ENCODE measurements around the gene MFN2. TPM values are rescaled to one million over a fixed set of nuclear protein-coding genes. Genes with fewer than 3 reads are reported as not detected.

The MFN2 gene
- total RNA-seq, 3 donors from 2014 or later = 103 to 131 (median 110) TPM

DNA sequence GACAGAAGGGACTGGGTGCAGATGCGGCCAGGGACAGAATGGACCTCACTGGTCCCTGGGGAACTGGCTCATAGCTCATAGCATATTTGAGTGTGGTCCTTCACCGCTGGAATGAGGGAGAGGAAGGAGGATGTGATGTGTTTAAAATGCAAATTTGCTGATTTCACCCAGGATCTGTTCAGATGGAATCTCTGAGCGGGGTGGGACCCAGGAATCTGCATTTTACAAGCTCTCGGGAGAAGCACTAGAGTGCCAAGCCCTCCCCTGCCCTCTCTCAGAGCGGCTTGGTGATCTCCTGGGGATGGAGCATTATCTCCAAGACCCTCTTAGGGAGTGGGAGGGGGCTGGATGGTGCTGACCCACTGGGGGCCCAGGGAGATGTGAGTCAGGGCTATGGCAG lies 22.8 kb upstream of the MFN2 start:
- H3K36me3 ChIP-seq (ENCODE audit: low read depth) = no peaks in the 10 kb centered on the region
- H3K4me3 ChIP-seq = no peak overlapping the region
- TF ChIP-seq, protein P1, sequence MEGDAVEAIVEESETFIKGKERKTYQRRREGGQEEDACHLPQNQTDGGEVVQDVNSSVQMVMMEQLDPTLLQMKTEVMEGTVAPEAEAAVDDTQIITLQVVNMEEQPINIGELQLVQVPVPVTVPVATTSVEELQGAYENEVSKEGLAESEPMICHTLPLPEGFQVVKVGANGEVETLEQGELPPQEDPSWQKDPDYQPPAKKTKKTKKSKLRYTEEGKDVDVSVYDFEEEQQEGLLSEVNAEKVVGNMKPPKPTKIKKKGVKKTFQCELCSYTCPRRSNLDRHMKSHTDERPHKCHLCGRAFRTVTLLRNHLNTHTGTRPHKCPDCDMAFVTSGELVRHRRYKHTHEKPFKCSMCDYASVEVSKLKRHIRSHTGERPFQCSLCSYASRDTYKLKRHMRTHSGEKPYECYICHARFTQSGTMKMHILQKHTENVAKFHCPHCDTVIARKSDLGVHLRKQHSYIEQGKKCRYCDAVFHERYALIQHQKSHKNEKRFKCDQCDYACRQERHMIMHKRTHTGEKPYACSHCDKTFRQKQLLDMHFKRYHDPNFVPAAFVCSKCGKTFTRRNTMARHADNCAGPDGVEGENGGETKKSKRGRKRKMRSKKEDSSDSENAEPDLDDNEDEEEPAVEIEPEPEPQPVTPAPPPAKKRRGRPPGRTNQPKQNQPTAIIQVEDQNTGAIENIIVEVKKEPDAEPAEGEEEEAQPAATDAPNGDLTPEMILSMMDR (IDR thresholded peaks at IDR 0.05) = no peak
- no peaks in the 10 kb centered on the region for H3K9me3 ChIP-seq
- peaks cover 15% of the 10 kb centered on the region for H3K4me1 ChIP-seq (ENCODE audit: low read depth)
- ATAC-seq = no peak
- DNase-seq = no peak
- intact Hi-C loops (cut with DNase I, micrococcal nuclease) = no loop called here

DNA sequence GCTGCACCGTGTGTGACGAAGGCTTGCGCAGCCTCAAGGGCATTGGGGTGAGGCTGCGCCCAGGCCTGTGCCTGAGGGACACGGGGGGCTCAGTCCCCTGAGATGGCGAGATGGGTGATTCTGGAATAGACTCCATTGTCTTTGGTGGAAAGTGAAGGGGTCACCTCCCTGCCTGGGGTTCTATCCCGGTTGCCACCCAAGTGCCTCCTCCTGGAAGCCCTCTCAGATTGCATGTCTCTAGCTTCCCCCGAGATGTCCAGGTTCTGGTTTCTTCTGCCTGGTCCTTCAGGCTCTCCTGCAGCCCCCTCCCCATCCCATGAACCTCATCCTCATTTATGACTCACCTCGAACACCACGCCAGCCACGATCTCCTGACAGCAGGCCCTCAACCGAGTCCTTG lies 22.3 kb upstream of the MFN2 start:
- Histone ChIP-seq H3K9me3 (no peaks in the 10 kb centered on the region), H3K4me3 (no peak overlapping the region), H3K4me1 (ENCODE audit: low read depth) (peaks cover 15% of the 10 kb centered on the region), H3K36me3 (ENCODE audit: low read depth) (no peaks in the 10 kb centered on the region)
- DNase-seq = no peak
- intact Hi-C loops (cut with DNase I, micrococcal nuclease) = no loop called here
- TF ChIP-seq, protein P1 (IDR thresholded peaks at IDR 0.05) = no peak
- no peak for ATAC-seq

DNA sequence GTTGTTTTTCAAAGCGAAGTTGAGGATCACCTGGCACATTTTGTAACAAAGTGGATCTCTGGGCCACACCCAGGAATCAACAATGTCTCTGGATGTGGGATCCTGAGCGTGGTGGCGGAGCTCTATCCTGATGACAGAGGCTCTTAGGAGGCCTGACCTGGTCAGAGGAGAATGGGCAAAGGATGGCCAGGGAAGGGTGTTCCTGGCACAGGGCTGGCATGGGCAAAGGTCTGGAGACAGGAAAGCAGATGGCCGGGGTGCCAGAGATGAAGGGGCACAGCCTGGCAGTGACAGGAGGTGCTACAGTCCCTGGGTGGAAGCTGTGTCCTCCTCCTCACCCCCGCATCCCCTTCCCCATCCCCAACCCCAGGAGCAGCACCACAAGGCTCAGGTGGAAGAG lies 20.0 kb upstream of the MFN2 start:
- Histone ChIP-seq H3K9me3 (no peaks in the 10 kb centered on the region), H3K36me3 (ENCODE audit: low read depth) (no peaks in the 10 kb centered on the region), H3K4me1 (ENCODE audit: low read depth) (peaks cover 15% of the 10 kb centered on the region), H3K4me3 (no peak overlapping the region)
- TF ChIP-seq, protein P1 (IDR thresholded peaks at IDR 0.05) = no peak
- no peak for DNase-seq
- intact Hi-C loops (cut with DNase I, micrococcal nuclease) = no loop called here
- ATAC-seq = no peak

DNA sequence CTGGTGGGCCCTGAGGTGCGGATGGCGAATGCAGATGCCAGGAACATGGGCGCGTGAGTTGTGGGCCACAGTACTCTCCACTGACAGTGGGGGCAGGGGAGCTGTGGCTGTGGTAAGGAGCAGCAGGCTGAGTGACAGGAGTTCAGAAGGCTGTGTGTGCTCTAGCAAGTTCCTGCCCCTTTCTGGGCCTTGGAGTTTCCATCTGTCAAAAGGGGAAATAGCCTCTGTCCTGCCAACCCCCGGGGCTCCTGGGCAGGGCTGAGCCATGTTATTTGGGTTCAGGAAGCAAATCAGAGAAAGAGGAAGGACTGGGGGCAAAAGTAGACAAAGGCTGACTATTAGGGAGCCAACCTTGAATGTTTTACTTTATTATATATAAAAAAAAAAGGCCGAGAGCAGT lies 19.5 kb upstream of the MFN2 start:
- intact Hi-C loops (cut with DNase I, micrococcal nuclease) = no loop called here
- TF ChIP-seq, protein P1 (IDR thresholded peaks at IDR 0.05) = no peak
- Histone ChIP-seq H3K9me3 (no peaks in the 10 kb centered on the region), H3K4me3 (no peak overlapping the region), H3K36me3 (ENCODE audit: low read depth) (no peaks in the 10 kb centered on the region), H3K4me1 (ENCODE audit: low read depth) (peaks cover 15% of the 10 kb centered on the region)
- ATAC-seq (peak; percentile 47), DNase-seq (no peak)

DNA sequence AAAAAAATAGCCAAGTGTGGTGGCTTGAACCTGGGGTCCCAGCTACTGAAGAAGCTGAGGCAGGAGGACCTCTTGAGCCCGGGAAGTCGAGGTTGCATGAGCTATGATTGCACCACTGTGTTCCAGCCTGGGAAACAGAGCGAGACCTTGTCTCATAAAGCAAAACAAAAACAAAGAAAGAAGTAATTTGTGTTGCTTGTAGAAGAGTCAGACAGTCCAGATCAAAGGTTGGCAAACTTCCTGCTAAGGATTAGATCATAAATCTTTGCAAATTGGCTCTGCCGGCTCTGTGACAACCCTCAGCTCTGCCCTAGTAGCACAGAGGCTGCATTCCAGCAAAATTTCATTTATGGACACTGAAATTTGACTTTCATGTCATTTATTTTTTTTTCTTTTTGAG lies 19.0 kb upstream of the MFN2 start:
- ATAC-seq = peak; percentile 88
- Histone ChIP-seq H3K4me3 (no peak overlapping the region), H3K4me1 (ENCODE audit: low read depth) (peaks cover 15% of the 10 kb centered on the region), H3K36me3 (ENCODE audit: low read depth) (no peaks in the 10 kb centered on the region), H3K9me3 (no peaks in the 10 kb centered on the region)
- DNase-seq = peak in 1 of 3 donors; percentile 49
- TF ChIP-seq, protein P1 (IDR thresholded peaks at IDR 0.05) = no peak
- intact Hi-C loops (cut with DNase I, micrococcal nuclease) = no loop called here

DNA sequence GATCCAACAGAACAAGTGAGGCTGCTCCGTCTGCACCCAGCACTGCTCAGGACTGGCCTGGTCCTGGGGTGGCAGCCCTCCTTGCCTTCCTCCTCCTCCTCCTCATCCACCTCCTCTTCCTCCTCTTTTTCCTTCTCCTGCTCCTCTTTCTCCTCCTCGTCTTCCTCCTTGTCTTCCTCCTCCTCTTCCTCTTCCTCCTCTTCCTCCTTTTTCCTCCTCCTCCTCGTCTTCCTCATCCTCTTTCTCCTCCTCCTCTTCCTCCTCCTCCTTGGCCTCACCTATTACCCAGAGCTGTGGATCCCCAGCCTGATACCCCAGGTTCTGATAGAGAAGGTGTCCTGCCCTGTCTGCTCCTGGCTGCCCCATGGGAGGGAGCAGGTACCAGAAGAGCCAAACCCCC lies 16.6 kb upstream of the MFN2 start:
- Histone ChIP-seq H3K9me3 (no peaks in the 10 kb centered on the region), H3K4me3 (no peak overlapping the region), H3K36me3 (ENCODE audit: low read depth) (no peaks in the 10 kb centered on the region), H3K4me1 (ENCODE audit: low read depth) (peaks cover 15% of the 10 kb centered on the region)
- TF ChIP-seq, protein P1 (IDR thresholded peaks at IDR 0.05) = no peak
- no peak for DNase-seq
- intact Hi-C loops (cut with DNase I, micrococcal nuclease) = no loop called here
- no peak for ATAC-seq
